Natural killer cell (primary cell): ENCODE results near the gene GAREM1. TPM values are rescaled to one million over a fixed set of nuclear protein-coding genes. Genes with fewer than 3 reads are reported as not detected.

ENCODE experiments used
- ATAC-seq, 3 donors: fragments of 150-1000 bp in 2 of 3; fragments of 200-7000 bp in 1 of 3; cut with Tn5 transposase; 1 replicate in 1 of 3; 2 replicates in 2 of 3; pipeline ENCODE4 v1.10.0; 2021; ENCODE audit warnings: mild to moderate bottlenecking in 2 of 3, moderate library complexity in 2 of 3
- DNase-seq, 2 donors: peaks; one replicate each; pipeline versions ENCODE4 v3.0.0 to v3.0.0-alpha.2; 2013 to 2021; ENCODE audit warnings: mixed read lengths in 1 of 2
- H3K27ac ChIP-seq: one replicate; pipeline ENCODE4 v1.5.1; 2013; ENCODE audit warnings: mild to moderate bottlenecking, low read length
- H3K27me3 ChIP-seq: one replicate; pipeline ENCODE4 v1.6.1; 2013; ENCODE audit warnings: low read length; ENCODE audit not compliant: control insufficient read depth, insufficient read depth
- H3K36me3 ChIP-seq: one replicate; pipeline ENCODE4 v1.6.1; 2013; ENCODE audit warnings: low read length; ENCODE audit not compliant: control insufficient read depth, insufficient read depth
- H3K4me1 ChIP-seq: one replicate; pipeline ENCODE4 v1.6.1; 2013; ENCODE audit warnings: low read length; ENCODE audit not compliant: control insufficient read depth, insufficient read depth
- H3K4me3 ChIP-seq: one replicate; pipeline ENCODE4 v1.5.1; 2013; ENCODE audit warnings: low read length
- H3K9me3 ChIP-seq: one replicate; pipeline ENCODE4 v1.6.1; 2013; ENCODE audit warnings: low read length; ENCODE audit not compliant: control insufficient read depth, insufficient read depth
- H3K27ac Mint-ChIP-seq, 2 donors: one replicate each; pipeline ENCODE4 v1.8.0; 2022; ENCODE audit warnings: mild to moderate bottlenecking in 2 of 2, mixed read lengths in 2 of 2, moderate library complexity in 1 of 2
- H3K27me3 Mint-ChIP-seq, 2 donors: one replicate each; pipeline ENCODE4 v1.8.0; 2022; ENCODE audit warnings: low read depth in 2 of 2, mixed read lengths in 2 of 2
- H3K36me3 Mint-ChIP-seq: one replicate; pipeline ENCODE4 v1.8.0; 2022; ENCODE audit warnings: mixed read lengths
- H3K4me1 Mint-ChIP-seq, 2 donors: one replicate each; pipeline ENCODE4 v1.8.0; 2022; ENCODE audit warnings: mixed read lengths in 2 of 2
- H3K4me3 Mint-ChIP-seq: one replicate; pipeline ENCODE4 v1.8.0; 2022; ENCODE audit warnings: mild to moderate bottlenecking, moderate library complexity, mixed read lengths
- H3K9me3 Mint-ChIP-seq, 2 donors: one replicate each; pipeline ENCODE4 v1.8.0; 2022; ENCODE audit warnings: mixed read lengths in 2 of 2
- WGBS: methylation state at CpG from one replicate; pipeline ENCODE4 v1.1.7; 2013; ENCODE audit warnings: missing lambda C conversion rate; ENCODE audit not compliant: insufficient coverage; 5-methylcytosine and 5-hydroxymethylcytosine counted together
- intact Hi-C: fragments of 100-400 bp; cut with micrococcal nuclease; formaldehyde crosslinking; loops from one replicate; pipeline ENCODE4 v1.14.2; 2022
- total RNA-seq, 4 donors: library from RNA; stranded (reverse); fragments of 120-200 nt in 1 of 4; gene quantifications; one replicate each; pipeline versions ENCODE4 v1.2.3 to v1.2.4, GENCODE V29; 2013 to 2022
- TF ChIP-seq, protein P1 (sequence below): fragments of 200-600 bp; IDR thresholded peaks from one replicate; pipeline ENCODE4 v1.8.0; 2022; ENCODE audit warnings: antibody characterized with exemption

GAREM1 gene
- total RNA-seq, 3 donors from 2014 or later (not counting 1 experiment from before 2014, with no cell fraction given) = 0.09 TPM; not detected in 2

DNA sequence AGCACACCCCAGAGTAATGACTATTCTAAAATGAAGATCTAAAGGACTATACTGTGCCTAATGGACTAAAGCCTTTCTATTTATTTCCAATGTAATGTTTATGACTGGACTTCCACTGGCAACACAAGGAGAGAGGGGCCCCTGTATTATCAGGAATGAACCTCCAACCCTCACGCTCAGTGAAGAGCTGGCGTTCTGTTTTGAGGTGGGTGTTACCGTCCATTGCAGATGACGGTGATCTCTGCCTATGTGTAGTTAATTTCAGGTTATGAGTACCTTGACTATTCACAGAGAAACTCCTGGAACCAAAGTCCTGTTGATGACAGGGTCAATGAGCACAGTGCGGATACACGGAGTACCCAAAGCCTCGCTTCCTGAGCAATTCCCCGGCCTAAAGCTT, 195.5 kb downstream of the GAREM1 start:
- TF ChIP-seq, protein P1, sequence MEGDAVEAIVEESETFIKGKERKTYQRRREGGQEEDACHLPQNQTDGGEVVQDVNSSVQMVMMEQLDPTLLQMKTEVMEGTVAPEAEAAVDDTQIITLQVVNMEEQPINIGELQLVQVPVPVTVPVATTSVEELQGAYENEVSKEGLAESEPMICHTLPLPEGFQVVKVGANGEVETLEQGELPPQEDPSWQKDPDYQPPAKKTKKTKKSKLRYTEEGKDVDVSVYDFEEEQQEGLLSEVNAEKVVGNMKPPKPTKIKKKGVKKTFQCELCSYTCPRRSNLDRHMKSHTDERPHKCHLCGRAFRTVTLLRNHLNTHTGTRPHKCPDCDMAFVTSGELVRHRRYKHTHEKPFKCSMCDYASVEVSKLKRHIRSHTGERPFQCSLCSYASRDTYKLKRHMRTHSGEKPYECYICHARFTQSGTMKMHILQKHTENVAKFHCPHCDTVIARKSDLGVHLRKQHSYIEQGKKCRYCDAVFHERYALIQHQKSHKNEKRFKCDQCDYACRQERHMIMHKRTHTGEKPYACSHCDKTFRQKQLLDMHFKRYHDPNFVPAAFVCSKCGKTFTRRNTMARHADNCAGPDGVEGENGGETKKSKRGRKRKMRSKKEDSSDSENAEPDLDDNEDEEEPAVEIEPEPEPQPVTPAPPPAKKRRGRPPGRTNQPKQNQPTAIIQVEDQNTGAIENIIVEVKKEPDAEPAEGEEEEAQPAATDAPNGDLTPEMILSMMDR = no peak
- Histone ChIP-seq H3K4me3 (no peak overlapping the region), H3K9me3 (no peaks in the 10 kb centered on the region), H3K27ac (no peak overlapping the region), H3K4me1 (no peaks in the 10 kb centered on the region), H3K27me3 (no peaks in the 10 kb centered on the region), H3K36me3 (no peaks in the 10 kb centered on the region)
- intact Hi-C loops = no loop called here
- no peak for ATAC-seq
- Mint-ChIP-seq H3K27ac (no peak overlapping the region), H3K27me3 (peaks cover 10 to 12% of the 10 kb centered on the region in 2 donors), H3K36me3 (no peaks in the 10 kb centered on the region), H3K4me3 (no peak overlapping the region), H3K9me3 (no peaks in the 10 kb centered on the region), H3K4me1 (no peaks in the 10 kb centered on the region)
- WGBS = 97% methylated on average over 8 of the region's 8 CpGs
- DNase-seq = no peak

DNA sequence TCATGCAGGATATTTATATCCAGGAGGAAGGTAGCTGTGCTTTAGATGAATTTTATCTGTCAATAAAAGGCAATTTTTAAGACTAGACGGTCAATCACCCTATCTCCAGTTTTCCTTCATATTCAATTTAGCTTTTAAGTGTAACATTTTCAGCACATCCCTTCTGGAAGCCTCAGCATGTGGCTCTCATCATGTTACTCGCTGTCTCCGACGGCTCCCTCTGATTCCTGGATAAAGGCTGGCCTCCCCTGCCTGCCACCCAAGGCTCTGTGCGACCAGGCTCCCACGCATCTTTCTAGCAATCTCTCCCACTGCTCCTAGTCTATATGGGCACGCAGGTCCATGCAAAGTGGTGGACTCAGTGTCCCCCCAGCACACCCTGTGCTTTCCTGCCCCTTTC, 196.4 kb downstream of the GAREM1 start:
- Mint-ChIP-seq H3K4me1 (no peaks in the 10 kb centered on the region), H3K27me3 (peaks cover 10 to 16% of the 10 kb centered on the region in 2 donors), H3K4me3 (no peak overlapping the region), H3K9me3 (no peaks in the 10 kb centered on the region), H3K36me3 (no peaks in the 10 kb centered on the region), H3K27ac (no peak overlapping the region)
- Histone ChIP-seq H3K4me3 (no peak overlapping the region), H3K27ac (no peak overlapping the region), H3K9me3 (no peaks in the 10 kb centered on the region), H3K27me3 (no peaks in the 10 kb centered on the region), H3K4me1 (no peaks in the 10 kb centered on the region), H3K36me3 (no peaks in the 10 kb centered on the region)
- WGBS = 92% methylated on average over 7 of the region's 7 CpGs
- DNase-seq (no peak), ATAC-seq (no peak)
- intact Hi-C loops = no loop called here
- TF ChIP-seq, protein P1 = no peak

DNA sequence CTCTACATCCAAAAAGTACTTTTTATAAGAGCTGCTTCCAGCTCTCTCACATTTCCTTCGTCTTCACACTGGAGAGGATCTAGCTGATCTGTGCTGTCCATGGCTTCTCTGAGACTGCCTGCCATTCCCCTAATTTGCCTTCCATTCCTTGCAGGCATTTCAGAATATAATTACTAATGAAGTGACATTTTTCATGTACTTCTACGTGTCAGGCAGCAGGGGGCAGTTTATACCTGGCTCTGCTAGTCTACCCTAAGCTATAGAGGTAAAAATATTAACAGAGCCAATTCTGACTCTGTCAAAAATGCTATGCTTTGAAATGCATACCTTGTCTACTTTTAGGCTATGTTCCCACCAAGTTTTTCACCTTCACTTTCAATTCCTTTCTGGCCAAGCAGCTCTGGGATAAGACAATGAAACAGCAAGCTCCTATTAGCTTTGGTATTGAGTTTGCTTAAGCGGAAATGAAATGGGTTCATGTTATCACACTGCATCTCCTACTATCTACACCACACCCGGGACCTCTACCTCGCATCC, 198.9 kb downstream of the GAREM1 start:
- intact Hi-C loops = no loop called here
- 62% methylated on average over 5 of the region's 5 CpGs for WGBS
- Mint-ChIP-seq H3K27ac (no peak overlapping the region), H3K4me3 (no peak overlapping the region), H3K4me1 (no peaks in the 10 kb centered on the region), H3K27me3 (peaks cover 9 to 15% of the 10 kb centered on the region in 2 donors), H3K9me3 (no peaks in the 10 kb centered on the region), H3K36me3 (no peaks in the 10 kb centered on the region)
- no peaks in the 10 kb centered on the region for H3K9me3 ChIP-seq
- H3K27me3 ChIP-seq = no peaks in the 10 kb centered on the region
- DNase-seq (peak in 1 of 2 donors; percentile 35), ATAC-seq (no peak)
- H3K36me3 ChIP-seq = no peaks in the 10 kb centered on the region
- H3K4me1 ChIP-seq = no peaks in the 10 kb centered on the region
- no peak overlapping the region for H3K27ac ChIP-seq
- no peak overlapping the region for H3K4me3 ChIP-seq
- TF ChIP-seq, protein P1 = peak; percentile 15

GRCh38 chr18:32270341-32270740, 200.3 kb downstream of the GAREM1 start:
- Mint-ChIP-seq H3K4me3 (no peak overlapping the region), H3K36me3 (no peaks in the 10 kb centered on the region), H3K27me3 (peaks cover 6 to 15% of the 10 kb centered on the region in 2 donors), H3K27ac (no peak overlapping the region), H3K9me3 (no peaks in the 10 kb centered on the region), H3K4me1 (no peaks in the 10 kb centered on the region)
- Histone ChIP-seq H3K27ac (no peak overlapping the region), H3K4me1 (no peaks in the 10 kb centered on the region), H3K27me3 (no peaks in the 10 kb centered on the region), H3K4me3 (no peak overlapping the region), H3K9me3 (no peaks in the 10 kb centered on the region), H3K36me3 (no peaks in the 10 kb centered on the region)
- ATAC-seq (no peak), DNase-seq (no peak)
- WGBS = 80% methylated on average over 8 of the region's 8 CpGs
- intact Hi-C loops = no loop called here
- TF ChIP-seq, protein P1 = no peak
